NT2/D1 (cell line): ENCODE measurements around the gene OPN1MW3.
"Not testable (repeated sequence)": the region's sequence is repeated elsewhere in the genome, so short reads cannot be mapped to it uniquely, and the experiment has no call there.

Source experiments
- YY1 ChIP-seq: IDR thresholded peaks from 2 replicates; pipeline ENCODE4 v1.6.1; 2011; ENCODE audit not compliant: insufficient read length, insufficient read depth
- ZNF274 ChIP-seq: IDR thresholded peaks from 2 replicates; pipeline ENCODE4 v1.6.1; 2011; ENCODE audit warnings: mild to moderate bottlenecking, low read depth, low read length

GRCh38 chrX:154225292-154225691 is 32.1 kb upstream of the OPN1MW3 start:
- TF ChIP-seq ZNF274, YY1: not testable (repeated sequence)
